Activated T-cell treated with anti-CD3 and anti-CD28 coated beads, Interleukin-2, amount 50 U/mL, for 72 hours (primary cell): ENCODE measurements around the gene ZNF438. TPM values are rescaled to one million over a fixed set of nuclear protein-coding genes. Genes with fewer than 3 reads are reported as not detected.

Experiments
- ATAC-seq, 2 donors: fragments of 150-1000 bp; cut with Tn5 transposase; replicated peaks in 1 of 2; 2 replicates each; pipeline ENCODE4 v1.10.0; 2021; ENCODE audit warnings: moderate library complexity in 2 of 2, mild to moderate bottlenecking in 1 of 2
- DNase-seq, 2 donors: peaks; one replicate each; pipeline ENCODE4 v3.0.0; 2021 to 2022; ENCODE audit warnings: mixed read lengths in 1 of 2
- H3K27ac Mint-ChIP-seq: one replicate; pipeline ENCODE4 v1.8.0; 2022; ENCODE audit warnings: mild to moderate bottlenecking, moderate library complexity, mixed read lengths
- H3K27me3 Mint-ChIP-seq: one replicate; pipeline ENCODE4 v1.8.0; 2022; ENCODE audit warnings: low read depth, mixed read lengths
- H3K36me3 Mint-ChIP-seq, 2 donors: one replicate each; pipeline ENCODE4 v1.8.0; 2022; ENCODE audit warnings: mixed read lengths in 2 of 2, mild to moderate bottlenecking in 1 of 2; ENCODE audit not compliant: insufficient read depth in 2 of 2
- H3K4me1 Mint-ChIP-seq: one replicate; pipeline ENCODE4 v1.8.0; 2022; ENCODE audit warnings: low read depth, mixed read lengths
- H3K4me3 Mint-ChIP-seq, 2 donors: one replicate each; pipeline ENCODE4 v1.8.0; 2022; ENCODE audit warnings: mild to moderate bottlenecking in 2 of 2, mixed read lengths in 2 of 2, moderate library complexity in 2 of 2
- H3K9me3 Mint-ChIP-seq, 2 donors: one replicate each; pipeline ENCODE4 v1.8.0; 2022; ENCODE audit warnings: mixed read lengths in 2 of 2
- total RNA-seq, 2 donors: library from RNA; stranded (reverse); gene quantifications; one replicate each; pipeline ENCODE4 v1.2.3, GENCODE V29; 2022

ZNF438 gene
- total RNA-seq, 2 donors from 2014 or later = 5.2 to 5.4 TPM

DNA sequence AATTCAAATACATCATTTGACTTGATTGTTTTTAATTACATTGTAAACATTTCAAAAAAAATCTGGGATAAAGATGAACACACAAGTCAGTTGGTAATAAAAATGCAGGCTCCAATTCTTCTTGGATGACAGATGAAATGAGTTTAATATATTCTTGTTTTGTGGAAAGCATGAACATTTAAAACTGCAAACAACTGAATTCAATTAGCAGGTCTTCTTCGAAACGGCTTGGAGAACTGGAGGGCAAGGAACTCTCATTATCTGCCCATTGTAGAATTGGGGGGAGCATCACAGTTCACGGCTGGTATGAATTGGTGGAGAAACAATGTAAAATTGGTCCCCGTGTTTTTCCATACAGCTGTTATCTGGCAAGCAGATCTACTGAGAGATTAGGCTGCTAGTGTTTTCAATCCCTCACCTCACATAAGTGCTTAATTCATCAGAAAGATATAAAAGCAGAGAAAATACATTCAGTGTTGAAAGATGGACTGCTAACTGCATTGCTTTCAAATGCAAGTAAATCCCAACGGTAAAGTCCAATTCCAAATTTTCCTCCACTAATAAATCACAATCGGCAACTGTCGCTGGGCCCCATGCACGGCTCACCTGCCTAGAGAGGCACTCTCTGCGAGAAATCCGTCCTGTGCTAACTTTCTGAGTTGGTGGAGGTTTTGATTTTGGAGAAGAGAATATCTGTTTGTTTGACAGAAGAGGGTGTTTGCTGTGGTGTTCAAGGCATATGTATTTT, 199.5 kb downstream of the ZNF438 start:
- Mint-ChIP-seq H3K27me3 (no peaks in the 10 kb centered on the region), H3K36me3 (no peaks in the 10 kb centered on the region)

GRCh38 chr10:30831426-30831825, 200.2 kb downstream of the ZNF438 start:
- Mint-ChIP-seq H3K36me3 (no peaks in the 10 kb centered on the region), H3K27me3 (no peaks in the 10 kb centered on the region), H3K4me1 (no peaks in the 10 kb centered on the region), H3K9me3 (no peaks in the 10 kb centered on the region), H3K4me3 (no peak overlapping the region), H3K27ac (no peak overlapping the region)
- ATAC-seq (no peak), DNase-seq (no peak)

More for the DNA sequence above, 199.5 kb downstream of the ZNF438 start:
- H3K4me3 Mint-ChIP-seq = no peak overlapping the region
- DNase-seq (no peak), ATAC-seq (no peak)
- no peaks in the 10 kb centered on the region for H3K4me1 Mint-ChIP-seq
- H3K9me3 Mint-ChIP-seq = no peaks in the 10 kb centered on the region
- no peak overlapping the region for H3K27ac Mint-ChIP-seq

- Mint-ChIP-seq H3K4me3 (no peak overlapping the region), H3K9me3 (peaks cover 0 to 1% of the 10 kb centered on the region in 2 donors), H3K27me3 (no peaks in the 10 kb centered on the region), H3K27ac (no peak overlapping the region), H3K4me1 (no peaks in the 10 kb centered on the region), H3K36me3 (no peaks in the 10 kb centered on the region)
- DNase-seq (no peak), ATAC-seq (no peak)
Measured at GRCh38 chr10:30830315-30831230, 201.1 kb downstream of the ZNF438 start.

- H3K4me1 Mint-ChIP-seq = no peaks in the 10 kb centered on the region
- no peak overlapping the region for H3K27ac Mint-ChIP-seq
- H3K4me3 Mint-ChIP-seq = no peak overlapping the region
- H3K36me3 Mint-ChIP-seq = no peaks in the 10 kb centered on the region
- ATAC-seq (no peak), DNase-seq (no peak)
- H3K9me3 Mint-ChIP-seq = peaks cover 0 to 2% of the 10 kb centered on the region in 2 donors
- no peaks in the 10 kb centered on the region for H3K27me3 Mint-ChIP-seq
Measured at GRCh38 chr10:30829901-30830300, 201.8 kb downstream of the ZNF438 start.

DNA sequence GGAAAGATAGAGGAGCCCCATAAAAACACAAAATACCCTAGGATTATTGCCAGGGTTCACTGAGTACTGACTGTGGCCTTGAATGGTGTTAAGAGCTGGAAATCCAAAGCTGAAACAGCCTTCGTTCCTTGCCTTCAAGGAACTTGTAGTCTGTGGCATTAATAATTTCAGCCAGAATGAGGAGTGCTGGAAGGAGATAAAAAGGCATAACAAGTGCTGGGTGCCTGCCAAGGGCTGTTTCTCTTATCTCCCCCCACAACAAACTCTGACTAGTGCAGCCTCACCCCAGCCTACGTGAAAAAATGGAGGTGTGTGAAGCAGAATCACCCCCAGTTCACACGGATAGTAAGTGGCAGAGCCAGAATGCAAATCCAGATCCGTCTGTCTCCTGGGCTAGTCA, 203.0 kb downstream of the ZNF438 start:
- Mint-ChIP-seq H3K36me3 (no peaks in the 10 kb centered on the region), H3K4me3 (no peak overlapping the region), H3K9me3 (peaks cover 0 to 2% of the 10 kb centered on the region in 2 donors), H3K27me3 (no peaks in the 10 kb centered on the region), H3K4me1 (no peaks in the 10 kb centered on the region), H3K27ac (no peak overlapping the region)
- no peak for DNase-seq
- ATAC-seq = no peak

DNA sequence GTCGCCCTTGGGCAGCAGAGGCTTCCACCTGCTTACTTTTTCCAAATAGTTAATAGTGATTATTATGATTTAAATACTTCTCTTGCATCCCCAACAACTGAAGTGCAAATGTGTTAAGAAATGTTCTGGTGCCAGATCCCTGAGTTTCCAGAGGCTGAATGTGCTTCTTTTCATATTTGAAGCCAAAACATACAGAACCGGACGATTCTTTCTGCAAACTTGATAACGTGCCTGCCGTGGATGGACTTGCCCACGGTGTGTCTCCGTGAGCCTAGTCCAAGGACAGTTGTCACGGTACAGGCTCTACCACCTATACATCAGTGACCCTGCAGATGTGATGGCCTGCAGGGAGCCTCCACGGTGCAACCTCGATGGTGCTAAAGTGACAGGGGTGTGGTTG, 203.5 kb downstream of the ZNF438 start:
- no peaks in the 10 kb centered on the region for H3K36me3 Mint-ChIP-seq
- H3K27ac Mint-ChIP-seq = no peak overlapping the region
- H3K4me3 Mint-ChIP-seq = no peak overlapping the region
- no peaks in the 10 kb centered on the region for H3K4me1 Mint-ChIP-seq
- ATAC-seq = no peak
- no peaks in the 10 kb centered on the region for H3K27me3 Mint-ChIP-seq
- DNase-seq = no peak
- peaks cover 0 to 2% of the 10 kb centered on the region in 2 donors for H3K9me3 Mint-ChIP-seq

GRCh38 chr10:30827531-30828120, 204.0 kb downstream of the ZNF438 start:
- Mint-ChIP-seq H3K4me1 (no peaks in the 10 kb centered on the region), H3K4me3 (no peak overlapping the region), H3K27me3 (no peaks in the 10 kb centered on the region)

DNA sequence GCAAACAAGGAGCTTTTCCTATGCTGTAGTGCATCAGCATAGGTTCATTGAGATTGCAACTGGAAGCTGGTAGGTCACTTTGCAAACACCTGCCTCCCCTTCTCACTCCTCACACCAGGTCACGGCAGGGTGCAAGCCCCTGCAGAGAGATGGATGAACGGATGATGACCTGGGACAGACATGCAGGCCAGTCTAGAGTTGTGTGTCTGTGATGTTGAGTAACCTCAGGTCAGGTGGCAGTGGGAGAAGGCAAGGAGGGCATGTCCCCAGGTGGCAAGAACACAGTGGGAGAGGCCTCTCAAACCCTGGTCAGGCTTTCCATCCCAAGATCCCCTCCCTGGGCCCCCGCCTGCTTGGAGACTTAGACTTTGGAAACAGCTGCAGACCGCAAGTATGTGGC, 205.0 kb downstream of the ZNF438 start:
- ATAC-seq (no peak), DNase-seq (no peak)
- Mint-ChIP-seq H3K36me3 (no peaks in the 10 kb centered on the region), H3K4me3 (no peak overlapping the region), H3K4me1 (no peaks in the 10 kb centered on the region), H3K9me3 (peaks cover 0 to 2% of the 10 kb centered on the region in 2 donors), H3K27me3 (no peaks in the 10 kb centered on the region), H3K27ac (no peak overlapping the region)

More at GRCh38 chr10:30827531-30828120, 204.0 kb downstream of the ZNF438 start:
- Mint-ChIP-seq H3K36me3 (no peaks in the 10 kb centered on the region), H3K9me3 (peaks cover 0 to 2% of the 10 kb centered on the region in 2 donors), H3K27ac (no peak overlapping the region)
- no peak for ATAC-seq
- no peak for DNase-seq

DNA sequence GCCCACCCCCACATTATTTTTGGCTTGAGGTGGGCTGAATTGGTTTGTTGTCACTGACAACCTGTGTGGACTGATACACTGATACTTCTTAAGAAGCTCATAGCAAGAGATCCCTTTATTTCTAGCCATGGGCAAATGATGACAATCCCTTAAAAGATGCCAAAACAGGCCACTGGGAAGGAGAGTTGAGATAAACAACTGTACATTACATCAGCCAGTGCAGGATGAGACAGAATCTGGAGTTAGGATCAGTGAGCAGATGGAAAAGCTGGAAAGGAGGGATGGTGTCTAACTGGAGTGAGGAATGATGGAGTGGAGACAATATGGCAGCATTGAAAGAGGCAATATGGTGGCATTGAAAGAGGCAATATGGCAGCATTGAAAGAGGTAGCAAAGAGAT, 206.2 kb downstream of the ZNF438 start:
- ATAC-seq (no peak), DNase-seq (no peak)
- H3K27me3 Mint-ChIP-seq = no peaks in the 10 kb centered on the region
- H3K9me3 Mint-ChIP-seq = peaks cover 0 to 2% of the 10 kb centered on the region in 2 donors
- H3K27ac Mint-ChIP-seq = no peak overlapping the region
- no peaks in the 10 kb centered on the region for H3K36me3 Mint-ChIP-seq
- no peaks in the 10 kb centered on the region for H3K4me1 Mint-ChIP-seq
- H3K4me3 Mint-ChIP-seq = no peak overlapping the region

DNA sequence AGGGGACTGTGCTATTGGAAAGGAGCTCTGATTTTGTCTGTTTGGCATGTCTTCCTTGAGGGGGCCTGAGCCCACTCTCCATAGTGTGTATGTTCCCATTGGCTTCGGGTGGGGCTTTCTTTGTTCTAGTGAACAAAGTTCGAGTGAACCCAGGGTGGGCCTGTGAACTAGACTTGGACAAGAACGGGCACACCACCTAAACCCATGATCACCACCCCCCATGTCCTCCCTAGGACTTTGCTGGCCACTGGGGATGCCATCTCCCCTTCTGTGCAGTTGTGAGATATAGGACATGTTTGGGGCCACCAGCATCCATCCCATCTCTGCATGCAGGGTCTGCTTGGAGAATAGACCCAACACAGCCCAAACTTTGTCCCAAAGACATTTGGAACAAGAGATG, 206.6 kb downstream of the ZNF438 start:
- DNase-seq = no peak
- H3K36me3 Mint-ChIP-seq = no peaks in the 10 kb centered on the region
- no peak overlapping the region for H3K27ac Mint-ChIP-seq
- no peaks in the 10 kb centered on the region for H3K4me1 Mint-ChIP-seq
- H3K27me3 Mint-ChIP-seq = no peaks in the 10 kb centered on the region
- peaks cover 0 to 2% of the 10 kb centered on the region in 2 donors for H3K9me3 Mint-ChIP-seq
- H3K4me3 Mint-ChIP-seq = no peak overlapping the region
- no peak for ATAC-seq

- ATAC-seq = no peak
- Mint-ChIP-seq H3K27me3 (no peaks in the 10 kb centered on the region), H3K36me3 (no peaks in the 10 kb centered on the region)
Measured at GRCh38 chr10:30823651-30824050, 208.0 kb downstream of the ZNF438 start.

GRCh38 chr10:30822693-30823465, 208.8 kb downstream of the ZNF438 start:
- Mint-ChIP-seq H3K4me3 (no peak overlapping the region), H3K27ac (no peak overlapping the region), H3K9me3 (peaks cover 0 to 2% of the 10 kb centered on the region in 2 donors), H3K27me3 (no peaks in the 10 kb centered on the region), H3K4me1 (no peaks in the 10 kb centered on the region), H3K36me3 (no peaks in the 10 kb centered on the region)
- no peak for ATAC-seq
- DNase-seq = no peak

More at GRCh38 chr10:30823651-30824050, 208.0 kb downstream of the ZNF438 start:
- H3K4me1 Mint-ChIP-seq = no peaks in the 10 kb centered on the region
- H3K4me3 Mint-ChIP-seq = no peak overlapping the region
- H3K9me3 Mint-ChIP-seq = peaks cover 0 to 2% of the 10 kb centered on the region in 2 donors
- H3K27ac Mint-ChIP-seq = no peak overlapping the region
- DNase-seq = no peak
